GM10266 (cell line): ENCODE measurements around the gene IKZF4.

Experiments
- DNase-seq: peaks from one replicate; pipeline ENCODE4 v3.0.0; 2012; ENCODE audit errors: extremely low spot score
- CTCF ChIP-seq: IDR thresholded peaks from 2 replicates; pipeline ENCODE4 v1.5.1; 2012; ENCODE audit warnings: mild to moderate bottlenecking, low read depth; ENCODE audit not compliant: control insufficient read depth, insufficient read depth; ENCODE audit errors: missing control alignments

IKZF4 gene

DNA sequence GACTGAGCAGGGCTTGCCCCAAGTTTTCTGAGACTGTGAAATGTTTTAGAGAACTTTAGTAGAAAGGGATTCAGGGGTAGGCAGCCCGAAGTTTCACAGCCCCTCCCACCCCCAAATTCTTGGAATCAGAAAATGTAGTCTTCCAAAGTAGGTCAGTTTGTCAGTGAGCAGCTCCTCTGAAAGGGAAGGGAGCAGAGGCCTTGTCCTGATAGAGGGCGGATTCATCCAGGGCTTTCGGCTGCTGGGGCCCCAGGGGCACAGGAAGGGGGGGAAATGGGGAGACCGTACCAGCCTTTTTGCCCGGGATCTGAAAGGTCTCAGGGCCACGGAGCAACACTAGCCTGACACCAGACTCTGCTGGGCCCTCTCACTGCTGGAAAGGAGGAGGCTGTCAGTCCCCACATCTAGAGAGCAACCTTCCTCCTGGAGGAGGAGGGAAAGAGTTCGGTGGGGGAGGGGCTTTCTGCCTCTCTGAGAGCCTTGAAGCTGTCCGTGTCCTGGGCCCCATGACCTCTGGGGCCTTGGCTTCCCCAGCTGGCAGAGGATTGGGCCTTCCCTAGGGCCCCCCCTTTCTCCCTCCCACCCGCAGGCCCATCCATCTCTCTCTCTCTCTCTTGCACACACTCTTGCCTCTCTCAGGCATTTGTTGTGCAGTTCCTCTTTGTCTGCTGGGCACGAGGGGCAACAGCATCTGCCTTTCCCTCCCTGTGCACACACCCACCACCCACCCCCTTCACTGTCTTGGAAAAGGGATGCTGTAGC, at the start of gene IKZF4:
Gene IKZF4 (plus strand): TSS at position 621 of the 762 bp plus-strand sequence. CDS start 451 bp downstream, outside the sequence.
- DNase-seq = no peak
- TF ChIP-seq CTCF = no peak

GRCh38 chr12:55972042-55972441, 48.8 kb upstream of the IKZF4 start:
- no peak for TF ChIP-seq CTCF
- DNase-seq = no peak

DNA sequence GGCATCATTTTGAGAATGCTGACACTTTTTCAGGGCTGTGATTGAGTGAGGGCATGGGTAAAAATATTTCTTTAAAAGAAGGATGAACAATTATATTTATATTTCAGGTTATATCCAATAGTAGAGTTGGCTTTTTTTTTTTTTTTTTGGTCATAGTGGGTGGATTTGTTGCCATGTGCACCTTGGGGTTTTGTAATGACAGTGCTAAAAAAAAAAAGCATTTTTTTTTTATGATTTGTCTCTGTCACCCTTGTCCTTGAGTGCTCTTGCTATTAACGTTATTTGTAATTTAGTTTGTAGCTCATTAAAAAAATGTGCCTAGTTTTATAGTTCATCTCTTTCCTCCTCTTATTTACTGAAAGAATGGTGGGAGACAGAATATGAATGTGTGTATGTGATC, 48.4 kb upstream of the IKZF4 start:
- no peak for TF ChIP-seq CTCF
- DNase-seq = no peak

DNA sequence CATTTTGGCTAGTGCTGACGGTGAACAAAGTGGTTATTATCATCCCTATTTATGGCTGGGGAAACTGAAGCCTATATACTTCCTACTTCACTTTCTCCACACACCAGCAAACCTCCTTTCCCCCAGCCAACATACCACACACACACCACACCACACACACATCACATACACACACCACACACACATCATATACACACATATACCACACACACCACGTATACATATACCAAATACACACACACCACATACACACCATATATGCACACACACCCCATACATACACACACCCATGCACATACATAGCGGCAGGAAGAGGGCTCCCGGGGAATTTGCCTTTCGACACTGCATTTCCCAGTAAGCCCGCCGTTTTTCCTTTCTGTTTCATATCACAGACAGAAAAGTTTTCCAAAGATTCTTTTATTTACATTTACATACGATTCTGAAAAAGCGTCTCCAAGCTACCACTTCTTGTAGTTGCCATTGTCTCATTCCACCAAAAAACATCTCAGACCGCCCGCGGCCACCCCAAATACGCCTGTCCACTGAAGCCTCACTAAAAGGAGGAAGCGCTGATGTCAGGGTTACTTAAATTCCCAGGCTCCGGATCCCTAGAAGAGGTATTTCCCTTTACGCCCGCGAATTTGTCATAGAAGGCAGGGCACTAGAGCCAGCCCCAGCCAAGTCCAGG, 47.8 kb upstream of the IKZF4 start:
- no peak for TF ChIP-seq CTCF
- DNase-seq = no peak

GRCh38 chr12:55973599-55974307, 47.1 kb upstream of the IKZF4 start, which contains the start of gene RAB5B:
TSS of gene RAB5B (plus strand) at chr12:55974078. CDS start at chr12:55986961, 12,883 bp downstream.
- no peak for TF ChIP-seq CTCF
- DNase-seq = peak; percentile 92

GRCh38 chr12:55974308-55974730, 46.5 kb upstream of the IKZF4 start:
- DNase-seq = peak; percentile 32
- TF ChIP-seq CTCF = no peak

DNA sequence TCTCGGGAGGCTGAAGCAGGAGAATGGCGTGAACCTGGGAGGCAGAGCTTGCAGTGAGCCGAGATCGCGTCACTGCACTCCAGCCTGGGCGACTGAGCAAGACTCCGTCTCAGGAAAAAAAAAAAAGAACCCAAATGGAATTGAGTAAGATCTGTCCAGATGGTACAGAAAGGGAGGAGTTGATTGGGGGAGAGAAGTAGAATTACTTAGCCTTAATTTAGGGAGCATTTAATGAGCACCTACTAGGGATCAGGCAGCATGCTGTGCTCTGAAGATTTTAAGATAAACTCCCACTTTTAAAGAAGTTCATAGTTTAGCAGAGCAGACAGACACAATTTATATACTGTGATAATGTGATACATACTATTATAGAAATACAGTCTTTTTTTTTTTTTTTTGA, 42.5 kb upstream of the IKZF4 start:
- no peak for TF ChIP-seq CTCF
- no peak for DNase-seq
